ENCODE results near the gene NUPR1. TPM values are rescaled to one million over a fixed set of nuclear protein-coding genes. Genes with fewer than 3 reads are reported as not detected.

NUPR1 gene
- total and polyA plus RNA-seq, 3 donors (not counting 1 experiment from before 2014, with no cell fraction given): 55.0 to 160 (median 56.1) TPM

Other genes with a start within 250 kb of the NUPR1 start
- gene SBK1, start 246.4 kb downstream of the NUPR1 start, total RNA-seq: under 1 TPM; 0.17 to 0.38 TPM
- gene SBK1, start 246.4 kb downstream of the NUPR1 start, polyA plus RNA-seq: 0.08 TPM
- under 1 TPM in 1 of 2 donors, not detected in 1; 0.26 TPM for gene NPIPB6, start 175.5 kb downstream of the NUPR1 start, total RNA-seq
- gene NPIPB6, start 175.5 kb downstream of the NUPR1 start, polyA plus RNA-seq: 0.25 TPM
- 100 to 1,000 TPM in 1 of 2 donors, 10 to 100 TPM in 1; 27.7 to 244 TPM for gene EIF3CL, start 135.1 kb downstream of the NUPR1 start, total RNA-seq
- gene EIF3CL, start 135.1 kb downstream of the NUPR1 start, polyA plus RNA-seq: 204 TPM
- gene NPIPB7, start 66.6 kb downstream of the NUPR1 start, total RNA-seq: not detected
- not detected for gene NPIPB7, start 66.6 kb downstream of the NUPR1 start, polyA plus RNA-seq
- gene CLN3, start 46.9 kb downstream of the NUPR1 start, total RNA-seq: 10 to 100 TPM; 14.2 to 23.2 TPM
- gene CLN3, start 46.9 kb downstream of the NUPR1 start, polyA plus RNA-seq: 23.5 TPM
- under 1 TPM; under 0.01 to 0.09 TPM for gene APOBR, start 44.3 kb downstream of the NUPR1 start, total RNA-seq
- gene APOBR, start 44.3 kb downstream of the NUPR1 start, polyA plus RNA-seq: 0.02 TPM
- gene IL27, start 32.1 kb downstream of the NUPR1 start, total RNA-seq: not detected
- not detected for gene IL27, start 32.1 kb downstream of the NUPR1 start, polyA plus RNA-seq
- 10 to 100 TPM; 12.7 to 17.7 TPM for gene SGF29, start 14.9 kb upstream of the NUPR1 start, total RNA-seq
- gene SGF29, start 14.9 kb upstream of the NUPR1 start, polyA plus RNA-seq: 6.3 TPM
- under 1 TPM; 0.40 to 0.67 TPM for gene SULT1A2, start 58.1 kb upstream of the NUPR1 start, total RNA-seq
- 0.42 TPM for gene SULT1A2, start 58.1 kb upstream of the NUPR1 start, polyA plus RNA-seq
- gene SULT1A1, start 71.1 kb upstream of the NUPR1 start, total RNA-seq: 1 to 10 TPM; 5.7 to 6.6 TPM
- gene SULT1A1, start 71.1 kb upstream of the NUPR1 start, polyA plus RNA-seq: 5.5 TPM
- gene NPIPB8, start 99.1 kb upstream of the NUPR1 start, total RNA-seq: under 1 TPM; 0.50 to 0.82 TPM
- not detected for gene NPIPB8, start 99.1 kb upstream of the NUPR1 start, polyA plus RNA-seq
- gene EIF3C, start 172.5 kb upstream of the NUPR1 start, total RNA-seq: 100 to 1,000 TPM; 311 to 824 TPM
- 311 TPM for gene EIF3C, start 172.5 kb upstream of the NUPR1 start, polyA plus RNA-seq
- gene NPIPB9, start 212.8 kb upstream of the NUPR1 start, total RNA-seq: 1 to 10 TPM; 4.8 to 5.8 TPM
- gene NPIPB9, start 212.8 kb upstream of the NUPR1 start, polyA plus RNA-seq: 0.28 TPM

Data from mammary epithelial cell (primary cell).